Mesothelial cell of epicardium (in vitro differentiated cells): ENCODE measurements around the gene CMC2. TPM values are rescaled to one million over a fixed set of nuclear protein-coding genes. Genes with fewer than 3 reads are reported as not detected.

ENCODE experiments used
- DNase-seq, 2 experiments: peaks; one replicate each; pipeline ENCODE4 v3.0.0; 2021; ENCODE audit warnings: low spot score in 2 of 2; ENCODE audit not compliant: unreplicated experiment in 2 of 2
- H3K27ac Mint-ChIP-seq: 2 replicates; pipeline ENCODE4 v1.8.0; 2021; ENCODE audit warnings: mixed read lengths
- H3K27me3 Mint-ChIP-seq: 2 replicates; pipeline ENCODE4 v1.8.0; 2021; ENCODE audit warnings: low read depth, mixed read lengths
- H3K36me3 Mint-ChIP-seq: 2 replicates; pipeline ENCODE4 v1.8.0; 2021; ENCODE audit warnings: mixed read lengths
- H3K4me1 Mint-ChIP-seq: 2 replicates; pipeline ENCODE4 v1.8.0; 2021; ENCODE audit warnings: mixed read lengths
- H3K4me3 Mint-ChIP-seq: 2 replicates; pipeline ENCODE4 v1.8.0; 2021; ENCODE audit warnings: mild to moderate bottlenecking, moderate library complexity, mixed read lengths
- H3K9me3 Mint-ChIP-seq: 2 replicates; pipeline ENCODE4 v1.8.0; 2021; ENCODE audit warnings: mixed read lengths
- CTCF ChIP-seq: fragments of 200-600 bp; sonication (generic); IDR thresholded peaks from one replicate; pipeline ENCODE4 v1.5.0; 2021; ENCODE audit warnings: antibody characterized with exemption; ENCODE audit not compliant: unreplicated experiment
- total RNA-seq: library from RNA; stranded (reverse); gene quantifications from 3 replicates; pipeline ENCODE4 v1.2.1, GENCODE V29; 2021

Gene CMC2
- total RNA-seq, 1 donor from 2014 or later: 34.0 TPM

GRCh38 chr16:80984124-80984892 is 22.4 kb downstream of the CMC2 start:
- no peak for TF ChIP-seq CTCF
- H3K27ac Mint-ChIP-seq: no peak overlapping the region
- H3K4me1 Mint-ChIP-seq: peaks cover 14% of the 10 kb centered on the region
- no peak for DNase-seq
- no peak overlapping the region for H3K4me3 Mint-ChIP-seq
- H3K36me3 Mint-ChIP-seq: peaks cover 4% of the 10 kb centered on the region
- no peaks in the 10 kb centered on the region for H3K27me3 Mint-ChIP-seq
- no peaks in the 10 kb centered on the region for H3K9me3 Mint-ChIP-seq

- no peak for TF ChIP-seq CTCF
- Mint-ChIP-seq H3K36me3 (peaks cover 14% of the 10 kb centered on the region), H3K27me3 (no peaks in the 10 kb centered on the region), H3K4me3 (no peak overlapping the region), H3K9me3 (no peaks in the 10 kb centered on the region), H3K4me1 (peaks cover 14% of the 10 kb centered on the region), H3K27ac (no peak overlapping the region)
- DNase-seq: no peak
Measured at GRCh38 chr16:80982646-80983045, 24.0 kb downstream of the CMC2 start.

- TF ChIP-seq CTCF: no peak
- H3K9me3 Mint-ChIP-seq: no peaks in the 10 kb centered on the region
- peaks cover 17% of the 10 kb centered on the region for H3K36me3 Mint-ChIP-seq
Measured at GRCh38 chr16:80981103-80981502, 25.6 kb downstream of the CMC2 start.

GRCh38 chr16:80976946-80977345 is 29.7 kb downstream of the CMC2 start:
- no peak overlapping the region for H3K27ac Mint-ChIP-seq
- no peak for DNase-seq
- TF ChIP-seq CTCF: no peak

More at GRCh38 chr16:80981103-80981502, 25.6 kb downstream of the CMC2 start:
- DNase-seq: no peak
- Mint-ChIP-seq H3K27ac (no peak overlapping the region), H3K4me3 (no peak overlapping the region), H3K27me3 (no peaks in the 10 kb centered on the region), H3K4me1 (peaks cover 4% of the 10 kb centered on the region)

GRCh38 chr16:80974649-80975376 is 31.9 kb downstream of the CMC2 start:
- no peak for DNase-seq
- Mint-ChIP-seq H3K4me1 (no peaks in the 10 kb centered on the region), H3K4me3 (no peak overlapping the region), H3K27ac (no peak overlapping the region), H3K9me3 (no peaks in the 10 kb centered on the region), H3K27me3 (no peaks in the 10 kb centered on the region), H3K36me3 (peaks cover 25% of the 10 kb centered on the region)
- TF ChIP-seq CTCF: peak; percentile 52

More at GRCh38 chr16:80976946-80977345, 29.7 kb downstream of the CMC2 start:
- Mint-ChIP-seq H3K36me3 (peaks cover 26% of the 10 kb centered on the region), H3K4me1 (no peaks in the 10 kb centered on the region), H3K9me3 (no peaks in the 10 kb centered on the region), H3K27me3 (no peaks in the 10 kb centered on the region), H3K4me3 (no peak overlapping the region)
